HG03139 (cell line): ENCODE results near the gene SYN1.
"Not testable (repeated sequence)": the region's sequence is repeated elsewhere in the genome, so short reads cannot be mapped to it uniquely, and the experiment has no call there.

Experiments used
- ATAC-seq: cut with Tn5 transposase; IDR thresholded peaks from one replicate; pipeline ENCODE4 v1.9.1; 2021; ENCODE audit not compliant: unreplicated experiment

SYN1 gene

DNA sequence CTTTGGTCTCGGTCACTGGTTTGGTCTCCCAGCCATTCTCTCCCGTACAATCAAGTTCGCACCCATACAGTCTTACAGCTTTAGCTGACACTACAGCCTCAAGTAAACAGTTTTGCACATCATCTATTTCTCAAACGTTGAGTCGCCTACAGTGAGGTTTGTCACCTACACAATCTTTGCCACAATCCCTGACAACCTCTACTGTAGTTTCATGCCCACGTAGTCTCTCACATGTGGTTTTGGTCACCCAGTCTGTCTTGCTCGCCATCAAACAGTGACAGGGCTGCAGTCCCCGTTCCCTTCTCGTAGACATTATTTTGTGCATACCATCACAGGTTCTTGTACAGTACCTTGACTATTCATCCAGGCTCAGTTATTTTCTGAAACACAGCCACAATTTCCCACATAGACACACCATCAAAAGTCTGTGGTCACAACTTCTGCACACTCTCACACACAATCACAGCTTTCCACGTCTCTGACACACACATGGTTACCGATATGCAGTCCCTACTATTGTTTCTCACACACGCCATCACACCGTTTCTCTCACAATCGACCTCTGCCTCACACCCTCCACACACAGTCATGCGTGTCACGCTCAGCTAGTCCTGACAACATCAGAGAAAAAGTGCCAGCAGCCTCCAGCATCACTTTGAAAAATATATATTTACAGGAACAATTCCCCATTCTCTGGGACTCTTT is 15.4 kb upstream of the SYN1 start:
- ATAC-seq = no peak

DNA sequence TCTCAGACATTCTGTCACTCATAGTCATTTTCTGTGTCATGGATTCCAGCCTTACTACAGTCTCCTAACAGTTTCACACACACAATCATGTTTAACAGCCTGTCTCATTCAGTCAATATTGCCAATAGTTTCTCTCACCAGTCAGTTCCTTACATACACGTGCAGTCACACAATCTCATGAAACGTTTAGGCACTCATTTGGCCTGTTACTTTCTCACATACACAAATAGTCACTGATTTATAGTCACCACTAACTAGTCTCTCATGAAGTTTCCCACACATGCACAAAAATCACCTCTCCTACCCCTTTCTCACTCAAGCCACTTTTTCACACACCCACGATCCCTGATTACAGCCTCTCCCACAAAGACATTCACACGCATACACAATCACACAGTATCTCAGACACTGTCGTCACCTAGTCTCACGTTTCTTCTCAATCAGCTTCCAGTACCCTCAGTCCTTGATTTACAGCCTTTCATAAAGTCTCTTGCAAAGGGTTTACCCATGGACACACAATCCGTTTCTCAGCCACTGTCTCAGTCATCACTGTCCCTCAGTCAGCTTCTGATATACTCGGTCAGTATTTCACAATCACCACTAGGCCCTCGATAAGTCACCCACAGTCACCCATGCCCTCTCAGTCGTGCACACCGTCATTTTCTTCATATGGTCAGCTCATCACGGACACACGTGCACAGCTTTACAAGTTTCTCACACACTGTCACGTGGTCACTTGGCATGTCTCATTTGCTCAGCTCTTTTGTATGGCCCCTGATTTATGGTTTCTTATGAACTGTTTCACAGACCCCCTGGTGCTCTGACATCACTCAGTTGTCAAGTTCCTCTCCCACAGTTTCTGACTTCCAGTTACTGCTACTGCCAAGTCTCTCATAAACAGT is 14.3 kb upstream of the SYN1 start:
- ATAC-seq = no peak

DNA sequence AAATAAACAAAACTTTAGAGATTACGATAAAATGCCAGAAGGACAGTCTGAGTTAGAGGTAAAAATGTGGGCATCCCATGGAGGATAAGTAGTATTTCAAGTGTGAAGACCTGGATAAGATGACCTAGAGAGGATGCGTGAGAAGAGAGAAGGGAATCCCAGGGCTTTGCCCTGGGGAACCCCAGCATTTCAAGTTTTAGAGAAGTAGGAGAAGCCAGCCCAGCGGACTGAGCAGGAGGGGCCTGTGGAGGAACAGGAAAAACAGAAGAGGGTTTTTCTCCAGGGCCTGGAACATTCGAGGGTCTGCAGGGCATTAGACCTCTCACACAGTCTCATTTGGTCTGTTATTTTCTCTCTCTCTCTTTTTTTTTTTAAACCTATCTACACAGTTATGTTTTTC is 13.0 kb upstream of the SYN1 start:
- ATAC-seq = no peak

DNA sequence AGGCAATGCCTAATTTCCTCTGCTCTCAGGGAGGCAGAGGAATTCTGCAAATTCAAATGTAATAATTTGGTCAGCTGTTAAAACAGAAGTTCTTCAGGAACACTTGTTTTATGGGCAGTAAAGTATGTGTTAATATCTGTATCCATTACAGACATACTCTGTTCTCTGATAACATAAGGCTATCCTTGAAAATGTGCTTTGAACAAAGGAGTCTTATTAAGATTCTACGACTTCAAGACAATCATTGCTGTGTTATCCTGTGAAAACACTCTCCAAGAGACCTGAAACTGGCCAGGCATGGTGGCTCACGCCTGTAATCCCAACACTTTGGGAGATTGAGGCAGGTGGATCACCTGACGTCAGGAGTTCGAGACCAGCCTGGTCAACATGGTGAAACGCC is 12.0 kb upstream of the SYN1 start:
- ATAC-seq = no peak

DNA sequence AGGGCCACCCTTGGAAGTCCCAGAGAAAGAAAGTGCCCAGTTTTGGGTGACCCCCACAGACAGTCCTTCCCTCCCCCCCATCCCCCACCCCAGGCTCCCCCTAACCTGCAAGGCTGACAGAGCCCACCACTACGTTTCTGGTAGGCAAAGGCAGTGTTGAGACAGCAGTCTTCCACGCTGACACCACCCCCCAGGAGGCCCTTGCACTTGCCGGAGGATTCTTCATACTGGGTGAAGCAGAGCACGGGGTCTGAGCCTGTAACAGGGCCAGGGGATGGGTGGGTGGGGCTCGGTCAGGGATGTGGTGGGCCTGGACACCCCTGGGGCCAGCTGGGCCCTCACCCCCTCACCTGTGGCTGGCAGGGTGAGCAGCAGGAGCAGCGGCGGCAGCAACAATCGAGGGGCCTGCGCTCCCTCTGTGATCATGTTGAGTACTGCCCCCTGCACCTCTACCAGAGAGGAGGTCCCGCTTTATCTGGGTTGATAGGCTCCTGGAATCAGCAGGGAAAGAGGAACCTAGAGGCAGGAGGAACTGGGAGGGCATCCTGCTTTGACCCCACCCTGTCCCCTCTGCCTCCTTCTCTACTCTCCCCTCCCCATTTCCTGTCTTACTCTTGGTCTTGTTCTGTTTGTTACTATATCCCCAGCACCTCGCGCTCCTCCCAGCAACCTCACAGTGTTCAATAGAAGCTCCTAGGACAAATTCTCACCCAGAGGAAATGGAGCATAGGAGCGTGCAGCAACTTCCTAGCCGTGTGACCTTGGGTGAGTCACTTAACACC is 10.0 kb upstream of the SYN1 start, which contains the start of gene CFP:
Gene CFP, minus strand, starts transcription at position 512 of the 782 bp plus-strand sequence. Its CDS starts 86 bp downstream, at position 426.
- no peak for ATAC-seq

DNA sequence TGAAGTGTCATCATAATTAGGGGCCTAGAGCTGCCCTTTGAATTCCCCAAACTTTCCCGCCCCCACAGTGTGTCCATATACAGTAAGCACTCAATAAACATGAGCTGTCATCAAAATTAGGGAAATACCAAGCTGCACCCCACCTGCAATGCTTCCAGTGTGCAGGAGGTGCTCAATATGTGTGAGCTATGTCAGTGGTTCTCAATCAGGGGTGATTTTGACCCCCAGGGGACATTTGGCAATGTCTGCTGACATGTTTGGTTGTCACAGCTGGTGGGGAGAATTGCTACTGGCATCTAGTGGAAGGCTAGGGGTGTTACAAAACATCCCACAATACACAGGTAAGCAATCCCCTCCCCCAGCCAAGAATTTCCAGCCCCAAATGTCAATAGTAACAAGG is 9.3 kb upstream of the SYN1 start:
- no peak for ATAC-seq

DNA sequence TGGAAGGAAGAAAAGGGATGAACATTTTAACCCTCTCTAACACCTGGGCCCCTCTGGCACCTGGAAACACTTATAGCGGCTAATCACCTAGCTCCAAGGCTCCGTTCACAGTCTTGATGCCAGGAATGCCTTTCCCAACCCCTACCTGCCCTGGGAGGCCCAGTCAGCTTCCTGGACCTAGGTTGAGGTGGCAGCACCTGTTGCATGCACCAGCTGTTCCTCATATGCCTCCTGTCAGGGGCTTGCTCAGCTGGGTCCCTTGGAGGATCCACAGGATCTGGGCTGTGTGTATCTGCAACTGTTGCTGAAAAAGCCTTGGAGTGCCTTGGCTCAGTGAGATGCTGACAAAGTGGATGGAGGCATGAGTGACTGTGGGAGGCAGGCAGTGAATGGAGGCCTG is 5.7 kb upstream of the SYN1 start:
- ATAC-seq = no peak

DNA sequence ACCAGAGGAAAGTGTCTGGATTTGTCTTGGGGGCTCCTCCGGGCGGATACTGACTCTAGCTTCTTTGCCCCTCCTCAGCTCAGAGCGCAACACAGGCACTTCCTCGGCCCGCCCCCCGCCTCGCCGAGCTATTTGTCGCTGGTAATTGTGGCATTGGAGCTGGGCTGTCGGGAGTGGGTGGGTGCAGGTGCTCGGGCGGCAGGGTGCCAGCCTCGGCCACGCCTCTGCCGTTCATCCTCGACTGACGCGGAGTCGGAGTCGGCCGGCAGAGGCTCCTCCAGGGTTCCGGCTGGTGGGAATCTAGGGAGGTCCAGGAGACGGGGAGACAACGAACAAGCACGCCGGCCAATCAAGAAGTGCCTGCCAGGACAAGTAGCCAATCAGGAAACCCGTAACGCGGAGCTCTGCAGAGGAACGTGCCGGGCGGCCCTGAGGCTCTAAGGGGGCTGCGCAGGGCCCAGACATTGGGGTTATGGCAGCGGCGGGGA is 3.9 kb upstream of the SYN1 start:
- ATAC-seq = no peak

DNA sequence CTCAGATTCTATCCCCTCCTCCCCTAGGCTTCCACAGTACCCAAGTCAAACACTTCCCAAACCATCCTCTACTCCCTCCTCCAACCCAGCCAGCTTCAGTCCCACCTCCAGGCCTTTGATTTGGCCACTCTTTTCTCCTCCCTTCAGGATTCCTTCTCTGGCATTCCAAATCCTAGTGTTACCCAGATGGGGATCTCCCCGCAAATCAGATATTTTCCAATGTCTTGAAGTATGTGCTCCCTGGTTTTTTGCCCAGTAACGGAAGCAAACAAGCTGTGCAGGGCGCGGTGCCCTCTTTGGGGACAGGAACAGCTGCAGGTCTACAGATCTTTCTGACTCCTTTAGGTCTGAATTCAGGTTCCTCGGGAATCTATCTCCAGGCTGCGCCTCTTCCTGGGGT is 2.2 kb upstream of the SYN1 start:
- ATAC-seq = no peak

DNA sequence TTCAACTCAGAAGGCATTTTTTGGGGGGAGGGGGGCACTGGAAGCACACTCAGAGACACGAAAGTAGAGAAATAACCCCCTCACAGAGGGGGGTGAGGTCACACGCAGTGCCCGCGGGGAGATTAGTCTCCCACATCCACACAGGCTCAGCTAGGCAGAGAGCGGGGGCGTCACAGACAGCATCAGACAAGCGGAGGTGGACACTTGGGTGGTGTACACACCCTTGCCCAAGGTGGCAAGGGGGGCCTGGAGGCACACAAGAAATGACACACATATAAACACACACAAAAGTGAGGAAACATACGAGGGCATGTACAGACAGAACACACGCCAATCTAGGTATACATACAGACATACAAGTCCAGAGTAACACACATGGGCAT is 637 bp upstream of the SYN1 start:
- ATAC-seq = no peak

DNA sequence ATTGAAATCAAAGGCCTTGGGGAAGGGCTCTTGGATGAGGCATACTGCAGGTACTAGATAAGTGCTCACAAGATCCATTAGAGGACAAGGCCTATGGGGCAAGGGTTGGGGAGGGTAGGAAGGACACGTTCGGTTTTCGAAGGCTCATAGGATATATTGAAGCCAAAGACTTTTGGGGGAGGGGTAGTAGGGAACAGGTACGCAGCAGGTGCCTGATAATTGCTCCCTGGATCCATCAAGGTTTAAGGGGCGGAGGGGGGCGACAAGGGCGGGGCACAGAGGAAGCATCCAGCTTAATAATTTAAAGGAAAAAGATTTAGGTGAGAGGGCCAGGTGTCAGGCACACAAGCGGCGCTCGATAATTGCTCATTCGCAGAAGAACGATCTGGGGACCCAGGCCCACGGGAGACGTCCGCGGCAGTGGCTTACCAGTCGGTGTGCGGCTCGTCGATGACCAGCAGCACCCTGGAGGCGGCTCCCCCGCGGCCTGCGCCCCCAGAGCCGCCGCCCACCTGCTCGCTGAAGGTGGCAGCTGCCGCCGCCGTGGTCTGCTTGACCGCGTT is 653 bp downstream of the SYN1 start:
- ATAC-seq = no peak

DNA sequence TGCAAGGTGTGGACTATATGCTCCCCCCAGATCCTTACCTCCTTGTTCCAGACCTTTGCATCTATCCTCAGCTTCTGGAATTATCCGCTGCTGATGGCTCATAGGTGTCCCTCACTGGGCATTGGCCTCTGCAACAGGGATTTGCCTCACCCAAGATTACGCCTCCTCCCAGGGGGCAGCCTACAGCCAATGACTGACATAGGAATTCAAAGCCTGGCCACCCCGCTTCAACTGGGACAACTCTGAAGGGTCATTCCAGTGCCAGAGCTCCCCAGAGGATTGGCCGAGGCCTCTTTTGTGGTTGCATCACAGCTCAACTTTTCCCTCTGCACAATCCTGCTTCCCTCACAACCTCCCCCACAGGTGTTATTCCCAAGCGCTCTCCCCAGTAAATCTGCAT is 5.0 kb downstream of the SYN1 start:
- ATAC-seq = no peak

DNA sequence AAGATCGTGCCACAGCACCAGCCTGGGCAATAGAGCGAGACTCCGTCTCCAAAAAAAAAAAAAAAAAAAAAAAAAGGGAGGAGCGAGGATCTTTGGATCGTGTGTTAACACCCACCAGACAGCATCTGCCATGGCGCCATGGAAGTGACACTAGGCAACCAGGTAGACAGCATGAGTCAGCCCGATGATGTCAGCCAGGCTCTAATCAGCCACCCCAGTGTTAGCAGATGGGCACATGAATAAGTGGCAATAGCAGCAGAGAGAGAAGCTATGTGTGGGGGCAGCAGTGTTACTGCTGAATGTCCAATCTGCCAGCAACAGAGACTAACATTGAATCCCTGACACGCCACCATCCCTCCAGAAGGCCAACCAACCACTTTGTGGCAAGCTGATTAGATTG is 6.6 kb downstream of the SYN1 start:
- ATAC-seq = no peak

DNA sequence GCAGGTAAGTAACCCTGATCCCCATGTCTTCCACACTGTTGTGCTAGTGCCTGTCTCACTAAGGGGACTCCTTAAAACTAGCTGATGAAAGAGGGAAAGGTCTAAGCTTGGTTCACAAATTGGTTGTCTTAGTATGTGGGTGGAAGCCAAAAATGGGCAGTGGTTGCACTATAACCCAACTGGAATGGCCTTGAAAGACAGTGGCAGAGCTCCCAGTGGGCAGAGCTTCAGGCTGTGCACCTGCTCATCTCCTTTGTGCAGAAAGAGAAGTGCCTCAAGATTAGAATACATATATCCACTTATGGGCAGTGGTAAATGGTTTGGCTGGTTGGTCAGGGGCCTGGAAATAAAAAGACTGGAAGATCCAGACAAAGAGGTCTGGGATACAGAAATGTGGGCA is 7.2 kb downstream of the SYN1 start:
- no peak for ATAC-seq

DNA sequence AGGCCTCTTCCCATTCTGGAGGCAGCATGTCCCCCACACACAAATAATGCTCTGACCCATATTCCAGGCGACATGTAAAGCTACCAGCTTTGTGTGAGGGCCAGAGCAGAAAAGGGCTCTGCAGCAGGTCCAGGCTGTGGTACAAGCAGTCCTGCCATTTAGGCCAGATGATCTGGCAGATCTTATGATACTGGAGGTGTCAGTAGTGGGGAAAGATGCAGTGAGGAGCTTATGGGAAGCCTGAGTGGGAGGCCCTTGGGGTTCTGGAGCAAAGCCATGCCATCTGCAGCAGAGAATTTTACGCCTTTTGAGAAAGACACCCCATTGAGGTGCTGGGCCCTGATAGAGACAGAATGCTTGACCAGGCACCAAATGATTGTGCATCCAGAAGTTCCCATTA is 7.7 kb downstream of the SYN1 start:
- no peak for ATAC-seq

DNA sequence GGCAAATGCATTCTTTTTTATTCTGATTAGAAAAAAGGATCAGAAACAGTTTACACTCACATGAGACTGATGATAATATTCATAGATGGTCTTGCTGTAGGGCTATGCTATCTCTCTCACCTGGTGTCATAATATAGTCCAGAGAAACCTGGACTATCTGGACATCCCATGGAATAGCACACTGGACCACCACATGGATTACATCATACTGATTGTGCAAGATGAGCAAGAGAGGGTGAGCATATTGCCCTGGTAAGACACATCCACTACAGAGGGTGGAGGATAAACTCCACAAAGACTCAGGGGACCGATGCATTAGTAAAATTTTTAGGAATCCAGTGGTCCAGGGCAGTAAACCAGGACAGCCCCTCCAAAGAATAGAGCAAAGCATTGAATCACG is 8.2 kb downstream of the SYN1 start:
- ATAC-seq = no peak

DNA sequence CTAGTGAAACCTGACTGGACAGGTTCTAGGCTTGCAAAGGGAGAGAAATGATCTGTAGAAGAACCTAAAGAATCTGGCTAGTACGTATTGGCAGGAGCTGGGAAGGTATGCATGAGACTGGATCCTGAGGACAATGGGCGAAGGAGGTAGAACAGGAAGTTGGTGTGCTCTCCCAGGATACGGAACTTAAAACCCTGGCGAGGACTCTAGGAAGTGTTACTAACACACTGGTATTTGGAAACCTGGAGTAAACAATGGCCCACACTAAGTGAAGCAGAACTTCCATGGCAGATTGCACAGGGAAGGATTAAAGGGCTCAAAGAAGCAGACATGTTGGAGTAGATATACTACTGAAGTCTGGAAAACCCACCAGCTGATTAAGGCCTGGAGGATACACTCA is 9.1 kb downstream of the SYN1 start:
- ATAC-seq = no peak

DNA sequence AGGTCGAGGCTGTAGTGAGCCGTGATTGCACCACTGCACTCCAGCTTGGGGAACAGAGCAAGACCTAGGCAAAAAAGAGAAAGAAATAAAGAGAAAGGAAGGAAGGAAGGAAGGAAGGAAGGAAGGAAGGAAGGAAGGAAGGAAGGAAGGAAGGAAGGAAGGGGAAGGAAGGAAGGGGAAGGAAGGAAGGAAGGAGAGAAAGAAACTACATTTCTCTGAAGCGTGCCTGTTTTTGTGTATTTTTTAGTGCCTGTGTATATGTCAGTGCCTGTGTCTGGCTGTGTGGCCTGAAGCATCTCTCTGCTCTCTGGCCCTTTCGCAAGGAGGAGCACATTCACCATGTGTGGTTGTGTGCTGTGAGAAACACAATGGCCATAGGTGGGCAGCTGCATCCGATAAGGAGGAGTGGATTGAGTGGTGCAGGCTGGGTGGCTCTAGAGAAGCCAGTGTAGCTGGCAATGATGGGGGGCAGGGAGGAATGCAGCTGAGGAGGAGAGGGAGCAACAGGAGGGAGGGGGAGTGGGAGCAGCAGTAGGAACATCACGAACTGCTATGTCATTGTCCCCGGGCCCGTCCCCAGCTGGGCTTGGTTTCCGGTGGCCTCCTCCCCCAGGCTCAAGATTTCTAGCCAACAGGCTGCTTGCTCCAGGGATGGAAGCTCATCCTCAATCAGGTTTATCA is 11.4 kb downstream of the SYN1 start:
- ATAC-seq = no peak

DNA sequence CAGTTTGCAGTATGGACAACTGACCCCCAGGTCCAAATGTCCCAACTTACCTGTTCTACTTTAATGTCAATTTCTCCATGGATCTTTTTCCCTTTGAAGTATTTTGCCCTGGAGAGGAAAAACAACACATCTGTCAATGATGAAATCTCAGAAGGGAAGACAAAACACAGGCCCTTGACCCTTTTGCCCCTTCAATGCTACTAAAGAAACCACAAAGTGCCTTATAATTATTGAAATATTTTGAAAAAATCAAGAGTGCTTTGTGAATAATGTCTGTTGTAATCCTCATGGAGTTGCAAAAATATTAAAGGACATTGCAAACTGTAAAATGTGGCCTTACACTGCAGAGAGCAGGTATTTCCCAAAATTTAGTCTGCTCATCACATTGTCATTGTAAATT is 12.6 kb downstream of the SYN1 start:
- ATAC-seq = no peak

DNA sequence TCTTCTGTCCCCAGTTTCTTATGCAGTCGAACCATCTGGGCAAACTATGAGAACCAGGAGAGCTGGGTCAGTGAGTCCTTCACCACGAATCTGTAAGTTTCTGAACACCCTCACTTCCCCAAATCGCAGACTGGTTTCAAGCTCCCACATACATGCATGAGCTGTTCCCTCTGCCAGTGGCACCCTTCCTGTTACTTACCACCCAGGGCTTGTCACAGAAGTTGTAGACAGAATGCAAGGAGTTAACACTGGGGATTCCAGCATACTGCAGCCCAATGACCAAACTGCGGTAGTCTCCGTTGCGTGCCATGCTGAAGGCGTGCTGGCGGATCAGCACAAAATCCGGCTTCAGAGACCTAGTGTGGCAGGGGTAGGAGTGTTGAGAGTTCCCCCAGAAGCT is 14.6 kb downstream of the SYN1 start:
- no peak for ATAC-seq

DNA sequence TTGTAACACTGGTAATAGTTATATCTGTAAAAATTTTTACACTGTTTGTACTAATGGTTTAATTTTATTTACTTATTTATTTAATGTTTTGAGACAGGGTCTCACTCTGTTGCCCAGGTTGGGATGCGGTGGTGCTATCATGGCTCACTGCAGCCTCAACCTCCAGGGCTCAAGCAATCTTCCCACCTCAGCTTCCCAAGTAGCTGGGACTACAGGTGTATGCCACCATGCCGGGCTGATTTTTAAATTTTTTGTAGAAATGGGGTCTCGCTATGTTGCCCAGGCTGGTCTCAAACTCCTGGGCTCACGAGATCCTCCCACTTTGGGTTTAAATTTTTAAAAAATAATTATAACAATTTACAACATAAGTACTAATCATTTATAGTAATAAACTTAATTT is 16.5 kb downstream of the SYN1 start:
- not testable (repeated sequence) for ATAC-seq
